GM21786 (cell line): Measurements from ENCODE around the gene HK1.
"Not testable (repeated sequence)": the region's sequence is repeated elsewhere in the genome, so short reads cannot be mapped to it uniquely, and the experiment has no call there.

Experiments
- ATAC-seq: cut with Tn5 transposase; IDR thresholded peaks from one replicate; pipeline ENCODE4 v1.9.1; 2021; ENCODE audit not compliant: unreplicated experiment

The HK1 gene

GRCh38 chr10:69254877-69255276 is 23.4 kb upstream of the HK1 start:
- ATAC-seq = no peak

- no peak for ATAC-seq
Measured at GRCh38 chr10:69259547-69260243, 18.6 kb upstream of the HK1 start.

DNA sequence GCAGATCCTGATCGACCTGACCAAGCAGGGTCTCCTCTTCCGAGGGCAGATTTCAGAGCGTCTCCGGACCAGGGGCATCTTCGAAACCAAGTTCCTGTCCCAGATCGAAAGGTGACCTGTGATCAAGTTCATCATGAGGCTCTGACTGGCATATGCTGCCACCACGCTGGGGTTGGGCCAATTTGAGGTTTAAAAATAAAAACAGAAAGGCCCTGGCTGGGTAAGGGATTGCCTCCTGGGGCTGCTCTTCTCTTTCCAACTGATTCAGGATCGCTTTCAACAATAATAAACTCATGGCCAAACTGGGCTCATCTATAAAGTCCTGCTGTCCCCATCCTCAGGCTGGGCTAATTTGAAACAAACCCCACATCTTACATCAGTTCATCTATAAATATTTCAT is 17.1 kb upstream of the HK1 start:
- no peak for ATAC-seq

DNA sequence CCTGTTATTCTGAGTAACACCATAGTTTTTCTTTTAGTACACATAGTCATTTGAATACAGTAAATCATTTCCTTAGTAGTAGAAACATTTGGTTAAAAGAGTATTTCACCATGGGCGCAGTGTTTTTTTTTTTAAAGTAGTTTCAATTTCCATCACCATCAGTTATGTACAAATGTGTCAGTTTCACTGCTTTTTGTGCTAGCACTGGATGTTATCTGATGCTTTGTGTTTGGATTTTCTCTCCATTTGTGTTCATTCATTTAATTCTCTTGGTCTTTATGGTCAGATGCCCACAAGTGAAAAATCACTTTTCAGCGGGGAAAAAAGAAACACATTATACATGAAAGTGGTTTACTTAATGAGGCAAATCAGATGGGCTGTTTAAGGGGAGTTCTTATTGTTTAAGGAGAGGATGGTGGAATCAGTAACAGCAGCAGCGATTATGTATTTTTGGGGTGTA is 16.0 kb upstream of the HK1 start:
- no peak for ATAC-seq

DNA sequence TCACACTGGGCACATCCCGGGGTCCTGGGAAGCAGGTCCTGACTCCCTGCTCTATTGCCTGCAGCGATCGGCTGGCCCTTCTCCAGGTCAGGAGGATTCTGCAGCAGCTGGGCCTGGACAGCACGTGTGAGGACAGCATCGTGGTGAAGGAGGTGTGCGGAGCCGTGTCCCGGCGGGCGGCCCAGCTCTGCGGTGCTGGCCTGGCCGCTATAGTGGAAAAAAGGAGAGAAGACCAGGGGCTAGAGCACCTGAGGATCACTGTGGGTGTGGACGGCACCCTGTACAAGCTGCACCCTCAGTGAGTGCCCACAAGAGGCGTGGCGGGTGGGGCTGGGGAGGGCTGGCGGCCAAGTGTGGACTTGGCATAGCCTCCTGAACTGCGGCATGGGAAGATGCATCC is 12.8 kb upstream of the HK1 start:
- ATAC-seq = no peak

DNA sequence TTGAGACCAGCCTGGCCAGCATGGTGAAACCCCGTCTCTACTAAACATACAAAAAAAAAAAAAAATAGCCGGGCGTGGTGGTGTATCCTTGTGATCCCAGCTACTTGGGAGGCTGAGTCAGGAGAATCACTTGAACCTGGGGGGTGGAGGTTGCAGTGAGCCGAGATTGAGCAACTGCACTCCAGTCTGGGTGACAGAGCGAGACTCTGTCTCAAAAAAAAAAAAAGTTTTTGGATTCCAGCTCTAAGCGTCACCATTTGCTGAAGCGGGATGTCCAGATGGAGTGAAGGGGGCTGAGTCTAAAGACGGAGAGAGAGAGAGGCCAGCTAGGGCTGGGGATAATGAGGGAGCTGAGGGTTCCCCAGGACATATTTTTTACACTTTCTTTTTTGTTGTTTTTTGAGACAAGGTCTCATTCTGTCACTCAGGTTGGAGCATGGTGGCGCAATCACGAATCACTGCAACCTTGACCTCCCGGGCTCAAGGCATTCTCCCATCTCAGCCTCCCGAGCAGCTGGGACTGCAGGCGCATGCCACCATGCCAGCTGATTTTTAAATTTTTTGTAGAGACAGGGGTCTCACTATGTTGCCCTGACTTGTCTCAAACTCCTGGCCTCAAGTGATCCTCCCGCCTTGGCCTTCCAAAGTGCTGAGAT is 9.4 kb upstream of the HK1 start:
- ATAC-seq = no peak

GRCh38 chr10:69269761-69270160 is 8.5 kb upstream of the HK1 start:
- no peak for ATAC-seq

GRCh38 chr10:69270990-69271389 is 7.3 kb upstream of the HK1 start:
- no peak for ATAC-seq

GRCh38 chr10:69272624-69273023 is 5.7 kb upstream of the HK1 start:
- no peak for ATAC-seq

GRCh38 chr10:69275444-69275843 is 2.9 kb upstream of the HK1 start:
- ATAC-seq = no peak

DNA sequence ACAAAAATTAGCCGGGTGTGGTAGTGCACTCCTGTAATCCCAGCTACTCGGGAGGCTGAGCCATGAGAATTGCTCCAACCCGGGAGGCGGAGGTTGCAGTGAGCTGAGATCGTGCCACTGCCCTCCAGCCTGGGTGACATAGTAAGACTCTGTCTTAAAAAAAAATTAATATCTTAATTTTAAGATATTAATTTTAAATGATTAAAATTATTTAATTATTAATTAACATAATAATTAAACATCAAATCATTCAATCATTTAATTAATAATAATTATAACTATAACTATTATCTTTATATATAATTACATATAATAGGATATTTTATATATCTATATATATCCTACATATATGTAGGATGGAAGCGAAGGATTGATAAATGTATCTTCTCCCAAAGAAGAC is 1.8 kb upstream of the HK1 start:
- ATAC-seq = no peak

- no peak for ATAC-seq
Measured at GRCh38 chr10:69279110-69279509, 814 bp downstream of the HK1 start.

- ATAC-seq = no peak
Measured at GRCh38 chr10:69281507-69282413, 3.5 kb downstream of the HK1 start.

DNA sequence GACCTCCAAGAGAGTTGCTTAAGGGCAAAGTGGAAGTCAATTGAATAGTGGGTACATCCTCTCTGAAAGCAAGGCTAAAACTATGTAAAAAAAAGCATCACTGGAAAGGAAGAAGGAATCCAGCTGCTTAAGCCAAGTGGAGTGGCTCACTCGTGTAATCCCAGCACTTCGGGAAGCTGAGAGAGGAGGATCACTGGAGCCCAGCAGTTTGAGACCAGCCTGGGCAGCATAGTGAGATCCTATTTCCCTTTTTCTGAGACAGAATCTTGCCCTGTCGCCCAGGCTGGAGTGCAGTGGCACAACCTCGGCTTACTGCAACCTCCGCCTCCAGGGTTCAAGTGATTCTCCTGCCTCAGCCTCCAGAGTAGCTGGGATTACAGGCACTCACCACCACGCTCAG is 6.1 kb downstream of the HK1 start:
- ATAC-seq = not testable (repeated sequence)

- ATAC-seq = no peak
Measured at GRCh38 chr10:69285699-69286098, 7.4 kb downstream of the HK1 start.

- no peak for ATAC-seq
Measured at GRCh38 chr10:69287181-69287580, 8.9 kb downstream of the HK1 start.

DNA sequence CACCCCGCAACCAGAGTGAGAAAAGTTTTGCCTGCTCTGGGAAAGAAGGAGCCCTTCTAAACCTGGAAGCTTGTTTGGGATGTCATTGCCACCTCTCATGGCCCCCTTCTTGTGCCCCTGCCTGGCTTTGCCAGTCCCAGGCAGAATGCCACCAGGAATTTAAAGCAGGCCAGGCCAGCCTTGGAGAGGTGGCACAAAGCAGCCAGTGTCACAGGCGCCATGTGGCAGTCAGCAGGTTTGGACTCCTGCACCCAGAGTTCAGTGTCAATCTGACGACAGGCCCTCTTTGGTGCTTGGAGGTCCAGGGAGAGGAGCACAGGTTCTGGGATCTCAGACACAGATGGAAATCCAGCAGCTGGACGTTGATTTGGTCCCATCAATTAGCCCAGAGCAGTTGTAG is 12.7 kb downstream of the HK1 start:
- ATAC-seq = no peak

DNA sequence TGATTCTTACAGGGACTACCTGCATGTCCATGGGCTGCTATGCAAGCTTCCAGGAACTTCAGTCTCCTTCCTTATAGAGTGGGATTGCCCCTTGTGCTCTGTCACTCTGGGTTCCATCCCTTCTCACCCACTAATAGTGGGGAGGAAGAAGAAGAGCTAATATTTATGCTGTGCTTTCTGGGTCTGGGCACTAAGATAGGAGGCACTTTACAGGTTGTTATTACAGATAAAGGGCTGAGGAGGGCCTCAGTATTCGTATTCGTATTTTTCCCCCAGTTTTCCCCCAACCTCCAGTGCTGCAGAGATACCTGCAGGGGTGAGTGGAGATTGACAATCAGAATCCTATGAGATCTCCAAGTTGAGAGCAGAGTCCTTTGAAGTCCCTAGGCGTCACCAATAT is 14.2 kb downstream of the HK1 start:
- ATAC-seq = no peak

DNA sequence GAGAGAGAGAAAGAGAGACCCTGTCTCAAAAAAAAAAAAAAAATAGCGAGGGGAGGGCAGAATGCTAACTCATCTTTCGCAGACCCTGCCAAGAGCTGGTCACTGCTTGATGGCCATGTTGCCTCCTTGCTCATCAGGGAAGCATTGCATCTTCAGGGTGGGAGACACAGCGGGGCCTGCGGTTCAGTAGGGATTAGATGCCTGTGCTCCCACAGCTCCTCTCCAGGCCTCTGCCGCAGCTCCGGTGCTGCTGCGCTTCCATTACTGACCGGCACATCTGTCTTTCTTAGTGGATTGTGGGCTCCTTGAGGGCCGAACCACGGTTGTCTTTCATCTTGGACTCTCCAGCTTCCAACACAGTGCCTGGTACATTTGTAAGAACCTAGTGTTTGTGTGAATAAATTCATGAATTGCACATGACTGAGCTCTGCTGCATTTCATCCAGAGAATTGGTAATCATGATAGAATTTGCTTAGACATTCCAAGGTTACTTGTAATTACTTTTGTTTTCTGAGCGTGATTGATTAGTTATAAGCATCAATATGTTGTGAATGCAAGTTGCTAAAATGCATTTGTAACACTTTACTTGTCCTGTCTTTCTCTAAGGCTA is 16.8 kb downstream of the HK1 start:
- no peak for ATAC-seq

GRCh38 chr10:69303632-69304051 is 25.3 kb downstream of the HK1 start:
- no peak for ATAC-seq

DNA sequence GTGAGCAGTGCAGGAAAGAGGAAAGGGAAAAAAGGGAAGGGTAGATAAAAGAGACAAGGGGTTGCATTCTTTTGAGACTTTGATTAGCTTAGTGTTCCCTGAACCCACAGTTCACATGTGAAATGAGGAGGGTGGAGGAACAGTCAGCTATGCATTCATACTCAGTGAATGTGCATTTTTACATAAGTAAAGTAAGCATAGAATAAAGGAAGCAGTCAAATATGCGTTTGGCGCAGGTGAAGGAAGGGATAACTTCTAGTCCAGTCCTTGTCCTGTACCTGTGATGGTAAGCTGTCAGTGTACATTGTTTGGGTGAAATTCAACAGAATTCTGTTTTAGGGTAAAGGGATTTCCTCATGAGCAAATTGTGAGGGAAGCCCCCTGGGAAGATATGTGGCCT is 28.1 kb downstream of the HK1 start:
- no peak for ATAC-seq
